ENCODE measurements around the gene BEND6. TPM values are rescaled to one million over a fixed set of nuclear protein-coding genes. Genes with fewer than 3 reads are reported as not detected.
A peak's percentile ranks its signal among the peaks of the same experiment; 100 is the strongest.

BEND6 gene
- total RNA-seq, 1 donor from 2014 or later: 2.7 TPM

GRCh38 chr6:56986611-56987010 lies 31.7 kb downstream of the BEND6 start:
- no peaks in the 10 kb centered on the region for H3K36me3 ChIP-seq (ENCODE audit: control insufficient read depth, insufficient read depth, low read length)
- H3K4me3 ChIP-seq (ENCODE audit: low read depth, low read length): no peak overlapping the region
- DNase-seq (ENCODE audit: low read depth): no peak
- H3K27me3 ChIP-seq (ENCODE audit: control insufficient read depth, insufficient read depth, low read length): no peaks in the 10 kb centered on the region
- no peak for TF ChIP-seq CTCF (IDR thresholded peaks at IDR 0.05; ENCODE audit: insufficient read depth, low read length, poor library complexity, severe bottlenecking)

- H3K27me3 ChIP-seq (ENCODE audit: control insufficient read depth, insufficient read depth, low read length): no peaks in the 10 kb centered on the region
- no peaks in the 10 kb centered on the region for H3K36me3 ChIP-seq (ENCODE audit: control insufficient read depth, insufficient read depth, low read length)
- DNase-seq (ENCODE audit: low read depth): no peak
- TF ChIP-seq CTCF (IDR thresholded peaks at IDR 0.05; ENCODE audit: insufficient read depth, low read length, poor library complexity, severe bottlenecking): no peak
- H3K4me3 ChIP-seq (ENCODE audit: low read depth, low read length): no peak overlapping the region
Observed at GRCh38 chr6:56988145-56988544, 33.2 kb downstream of the BEND6 start.

GRCh38 chr6:56992036-56992435 lies 37.1 kb downstream of the BEND6 start:
- no peaks in the 10 kb centered on the region for H3K27me3 ChIP-seq (ENCODE audit: control insufficient read depth, insufficient read depth, low read length)
- H3K4me3 ChIP-seq (ENCODE audit: low read depth, low read length): no peak overlapping the region
- H3K36me3 ChIP-seq (ENCODE audit: control insufficient read depth, insufficient read depth, low read length): no peaks in the 10 kb centered on the region
- no peak for TF ChIP-seq CTCF (IDR thresholded peaks at IDR 0.05; ENCODE audit: insufficient read depth, low read length, poor library complexity, severe bottlenecking)
- DNase-seq (ENCODE audit: low read depth): no peak

- DNase-seq (ENCODE audit: low read depth): no peak
- no peak overlapping the region for H3K4me3 ChIP-seq (ENCODE audit: low read depth, low read length)
- no peak for TF ChIP-seq CTCF (IDR thresholded peaks at IDR 0.05; ENCODE audit: insufficient read depth, low read length, poor library complexity, severe bottlenecking)
- no peaks in the 10 kb centered on the region for H3K27me3 ChIP-seq (ENCODE audit: control insufficient read depth, insufficient read depth, low read length)
- no peaks in the 10 kb centered on the region for H3K36me3 ChIP-seq (ENCODE audit: control insufficient read depth, insufficient read depth, low read length)
Observed at GRCh38 chr6:56992703-56993102, 37.8 kb downstream of the BEND6 start.

- H3K36me3 ChIP-seq (ENCODE audit: control insufficient read depth, insufficient read depth, low read length): no peaks in the 10 kb centered on the region
- DNase-seq (ENCODE audit: low read depth): no peak
- H3K27me3 ChIP-seq (ENCODE audit: control insufficient read depth, insufficient read depth, low read length): no peaks in the 10 kb centered on the region
- TF ChIP-seq CTCF (IDR thresholded peaks at IDR 0.05; ENCODE audit: insufficient read depth, low read length, poor library complexity, severe bottlenecking): peak; percentile 14
- no peak overlapping the region for H3K4me3 ChIP-seq (ENCODE audit: low read depth, low read length)
Observed at GRCh38 chr6:56995347-56995902, 40.5 kb downstream of the BEND6 start.

- Histone ChIP-seq H3K27me3 (ENCODE audit: control insufficient read depth, insufficient read depth, low read length) (no peaks in the 10 kb centered on the region), H3K4me3 (ENCODE audit: low read depth, low read length) (no peak overlapping the region), H3K36me3 (ENCODE audit: control insufficient read depth, insufficient read depth, low read length) (no peaks in the 10 kb centered on the region)
- no peak for TF ChIP-seq CTCF (IDR thresholded peaks at IDR 0.05; ENCODE audit: insufficient read depth, low read length, poor library complexity, severe bottlenecking)
- DNase-seq (ENCODE audit: low read depth): no peak
Observed at GRCh38 chr6:56996401-56996800, 41.5 kb downstream of the BEND6 start.

All from kidney epithelial cell (primary cell).